Stimulated activated CD4-positive, alpha-beta T cell treated with anti-CD3 and anti-CD28 coated beads, Interleukin-15, amount 100 ng/mL, for 1 hour (primary cell): ENCODE measurements around the gene NBPF20.
"Not testable (repeated sequence)": the region's sequence is repeated elsewhere in the genome, so short reads cannot be mapped to it uniquely, and the experiment has no call there.

ENCODE experiments used
- DNase-seq, 2 donors: peaks; one replicate each; pipeline ENCODE4 v3.0.0-alpha.2; 2020; ENCODE audit warnings: low read depth in 1 of 2, low spot score in 1 of 2

NBPF20 gene

GRCh38 chr1:145424612-145425435, 579 bp downstream of the NBPF20 start:
- not testable (repeated sequence) for DNase-seq

- DNase-seq: not testable (repeated sequence)
Measured at GRCh38 chr1:145415149-145415548, 10.3 kb downstream of the NBPF20 start.

- not testable (repeated sequence) for DNase-seq
Measured at GRCh38 chr1:145407266-145407665, 18.1 kb downstream of the NBPF20 start.

- DNase-seq: not testable (repeated sequence)
Measured at GRCh38 chr1:145404949-145405348, 20.5 kb downstream of the NBPF20 start.

GRCh38 chr1:145400701-145401100, 24.7 kb downstream of the NBPF20 start:
- DNase-seq: not testable (repeated sequence)
